NAMALWA (cell line): ENCODE data around the gene DUS1L.
A peak's percentile ranks its signal among the peaks of the same experiment; 100 is the strongest.

ENCODE experiments used
- DNase-seq: peaks from one replicate; pipeline ENCODE4 v3.0.0-alpha.2; 2015; ENCODE audit warnings: low spot score

Gene DUS1L

GRCh38 chr17:82065638-82066303, at the start of gene DUS1L:
Gene DUS1L, minus strand, starts transcription at chr17:82065804. Its CDS starts 745 bp downstream, at chr17:82065059.
- DNase-seq, result peak; percentile 54

- DNase-seq, result no peak
These were observed 49.3 kb upstream of the DUS1L start for GRCh38 chr17:82114872-82115271.

GRCh38 chr17:82114447-82114846, 48.8 kb upstream of the DUS1L start:
- no peak for DNase-seq

- DNase-seq, result no peak
These were observed 48.3 kb upstream of the DUS1L start for GRCh38 chr17:82113941-82114340.

GRCh38 chr17:82113422-82113821, 47.8 kb upstream of the DUS1L start:
- DNase-seq, result no peak

GRCh38 chr17:82112914-82113311, 47.3 kb upstream of the DUS1L start:
- no peak for DNase-seq

GRCh38 chr17:82112181-82112913, 46.7 kb upstream of the DUS1L start:
- no peak for DNase-seq

GRCh38 chr17:82110298-82110697, 44.7 kb upstream of the DUS1L start:
- no peak for DNase-seq

- DNase-seq, result no peak
These were observed 43.4 kb upstream of the DUS1L start for GRCh38 chr17:82108961-82109475.

- DNase-seq, result no peak
These were observed 42.9 kb upstream of the DUS1L start for GRCh38 chr17:82108496-82108945.

GRCh38 chr17:82108038-82108437, 42.4 kb upstream of the DUS1L start:
- no peak for DNase-seq

GRCh38 chr17:82107341-82107860, 41.8 kb upstream of the DUS1L start:
- peak; percentile 38 for DNase-seq

- DNase-seq, result no peak
These were observed 41.2 kb upstream of the DUS1L start for GRCh38 chr17:82106688-82107305.

GRCh38 chr17:82105882-82106687, 40.5 kb upstream of the DUS1L start:
- DNase-seq, result peak; percentile 79

- no peak for DNase-seq
These were observed 39.8 kb upstream of the DUS1L start for GRCh38 chr17:82105417-82105881.

- DNase-seq, result no peak
These were observed 39.3 kb upstream of the DUS1L start for GRCh38 chr17:82104797-82105416.

- DNase-seq, result no peak
These were observed 38.2 kb upstream of the DUS1L start for GRCh38 chr17:82103553-82104451.

GRCh38 chr17:82101767-82102679, 36.4 kb upstream of the DUS1L start:
- DNase-seq, result no peak

- DNase-seq, result no peak
These were observed 35.7 kb upstream of the DUS1L start for GRCh38 chr17:82101301-82101715.
